Measurements from ENCODE around the gene C10orf105.

Gene C10orf105

DNA sequence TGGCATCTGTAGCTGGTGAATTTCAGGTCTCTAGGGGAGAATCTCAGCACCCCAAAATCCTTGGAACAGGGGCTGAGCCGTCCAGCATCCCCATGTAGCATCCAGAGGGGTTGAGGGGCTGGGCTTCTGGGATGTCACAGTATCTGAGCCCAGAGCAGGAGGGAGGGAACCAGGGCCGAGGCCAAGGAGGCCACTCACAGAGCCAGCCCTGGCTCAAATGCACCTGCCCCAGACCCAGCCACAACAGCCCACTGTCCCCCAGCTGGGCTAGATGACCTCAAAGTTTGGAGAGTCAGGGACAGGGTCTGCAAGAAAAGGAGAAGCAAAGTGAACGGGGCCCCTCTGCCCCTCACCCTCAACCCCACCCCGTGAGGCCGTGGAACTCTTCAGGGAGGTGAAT lies 31.4 kb upstream of the C10orf105 start:
- DNase-seq: no peak

GRCh38 chr10:71750124-71750841 lies 30.7 kb upstream of the C10orf105 start:
- DNase-seq: no peak

- DNase-seq: no peak
These were observed 29.8 kb upstream of the C10orf105 start for GRCh38 chr10:71749396-71749795.

DNA sequence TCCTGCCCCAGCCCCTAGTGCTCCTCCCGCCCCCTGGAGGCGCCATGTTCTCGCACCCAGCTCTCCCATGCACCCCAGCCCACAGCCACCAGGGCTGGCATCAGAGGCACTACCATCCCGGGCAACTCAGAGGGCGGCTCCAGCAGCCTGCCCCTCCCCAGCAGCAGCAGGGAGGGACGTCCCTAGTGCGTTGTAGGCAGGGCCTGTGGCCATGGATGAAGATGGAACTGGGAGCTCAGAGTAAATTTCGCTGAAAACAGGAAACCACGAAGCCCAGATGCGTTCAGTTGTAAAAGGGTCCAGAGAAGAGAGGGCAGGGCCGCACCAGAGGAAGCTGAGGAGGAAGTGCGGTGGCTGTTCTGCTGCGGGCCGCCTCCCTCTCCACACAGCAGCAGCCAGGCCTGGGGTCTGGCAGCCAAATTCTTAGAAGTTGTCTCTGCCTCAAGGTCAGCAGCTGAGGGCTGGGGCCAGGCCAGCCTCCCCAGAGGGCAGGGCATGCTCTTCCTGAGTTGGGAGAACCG lies 29.2 kb upstream of the C10orf105 start:
- DNase-seq: no peak

- DNase-seq: no peak
These were observed 28.3 kb upstream of the C10orf105 start for GRCh38 chr10:71747551-71748523.

GRCh38 chr10:71747039-71747531 lies 27.5 kb upstream of the C10orf105 start:
- DNase-seq: no peak

DNA sequence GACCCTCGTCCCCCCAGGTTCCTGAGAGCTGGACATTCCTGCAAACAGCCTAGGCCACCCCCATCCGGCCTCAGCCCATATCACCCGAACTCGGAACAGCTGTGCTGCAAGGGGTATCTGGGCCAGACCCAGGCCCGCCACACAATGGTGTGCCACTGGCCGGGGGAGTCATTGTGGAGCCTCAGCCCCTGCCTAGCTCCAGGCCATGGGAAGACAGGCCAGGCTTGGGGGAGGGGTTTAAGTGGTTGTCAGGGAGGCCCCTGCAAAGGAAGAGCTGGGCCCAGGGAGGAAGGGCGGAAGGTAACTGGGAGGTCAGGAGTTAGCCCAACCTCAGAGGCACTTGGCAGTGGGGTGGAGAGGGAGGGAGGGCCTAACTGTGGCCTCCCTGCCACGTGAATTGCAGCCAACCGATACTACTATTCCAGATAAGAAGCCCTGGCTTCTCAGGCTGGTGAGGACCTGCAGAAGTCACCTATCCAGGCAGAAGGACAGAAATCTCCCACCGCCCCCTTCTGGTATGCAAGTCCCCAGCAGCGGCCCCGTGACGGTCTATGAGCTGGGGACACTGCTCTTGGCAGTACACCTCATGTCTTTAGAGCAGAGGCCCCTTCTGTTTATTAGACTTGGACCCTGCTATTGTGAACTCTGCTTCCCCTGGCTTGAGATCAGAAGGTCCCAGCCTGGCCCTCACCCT lies 26.9 kb upstream of the C10orf105 start:
- no peak for DNase-seq

DNA sequence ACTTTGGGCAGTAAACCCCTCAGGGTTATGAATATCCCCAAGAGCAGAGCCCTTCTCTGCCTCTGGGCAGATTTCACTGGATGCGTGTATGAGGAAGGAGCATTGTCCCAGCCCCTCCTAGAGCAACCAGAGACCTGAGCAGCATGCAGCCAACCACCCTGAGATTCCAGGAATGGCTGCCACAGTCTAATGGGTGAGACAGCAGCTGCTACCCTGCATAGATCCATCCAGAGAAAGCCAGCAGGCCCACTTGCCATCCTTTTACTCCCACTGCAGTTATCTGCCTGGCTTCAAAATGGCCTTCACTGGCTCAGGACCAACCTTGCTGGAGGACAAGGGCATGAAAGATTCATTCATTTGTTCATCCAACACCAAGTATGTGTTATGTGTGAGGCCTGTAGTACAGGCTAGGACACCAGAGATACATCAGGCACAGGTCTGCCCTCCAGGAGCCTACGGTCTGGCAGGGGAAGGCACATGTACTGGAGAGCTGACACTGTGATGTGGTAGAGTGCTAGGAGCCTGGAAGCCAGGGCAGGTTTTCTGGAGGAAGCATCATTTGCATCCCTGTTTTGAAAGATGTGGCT lies 26.2 kb upstream of the C10orf105 start:
- DNase-seq: no peak

DNA sequence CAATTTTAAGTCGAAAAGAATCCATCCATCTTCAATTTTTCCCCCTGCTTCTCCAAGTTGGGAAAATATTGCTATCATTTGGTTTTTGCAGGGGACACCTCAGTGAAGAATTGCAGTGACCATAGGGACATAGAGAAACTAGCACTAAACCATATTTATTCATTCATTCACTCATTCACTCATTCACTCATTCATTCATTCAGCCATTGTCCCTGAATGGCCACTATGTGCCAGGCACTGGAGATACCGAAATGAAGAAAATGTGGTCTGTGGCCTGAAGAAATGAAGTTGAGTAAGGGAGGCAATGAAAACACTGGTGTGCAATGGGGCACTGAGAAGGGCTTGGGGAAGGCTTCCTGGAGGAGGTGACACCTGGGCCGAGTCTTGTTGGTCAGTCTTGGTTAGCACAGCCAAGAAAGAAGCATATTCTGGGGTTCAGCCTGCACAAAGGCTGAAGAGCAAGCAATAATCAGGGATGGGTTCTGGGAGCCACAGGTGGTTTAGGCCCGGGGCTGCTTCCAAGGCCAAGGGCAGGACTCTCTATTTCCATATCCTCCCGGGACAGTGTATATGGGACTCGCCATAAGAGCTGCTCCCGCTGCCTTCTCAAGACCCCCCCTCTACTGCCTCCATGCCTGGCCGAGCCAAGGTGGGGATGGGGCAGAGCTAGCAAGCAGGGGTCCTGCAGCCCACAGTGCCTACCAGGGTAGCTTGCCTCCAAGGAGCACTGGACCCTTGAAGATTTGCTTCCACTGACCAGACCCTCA lies 25.5 kb upstream of the C10orf105 start:
- no peak for DNase-seq

DNA sequence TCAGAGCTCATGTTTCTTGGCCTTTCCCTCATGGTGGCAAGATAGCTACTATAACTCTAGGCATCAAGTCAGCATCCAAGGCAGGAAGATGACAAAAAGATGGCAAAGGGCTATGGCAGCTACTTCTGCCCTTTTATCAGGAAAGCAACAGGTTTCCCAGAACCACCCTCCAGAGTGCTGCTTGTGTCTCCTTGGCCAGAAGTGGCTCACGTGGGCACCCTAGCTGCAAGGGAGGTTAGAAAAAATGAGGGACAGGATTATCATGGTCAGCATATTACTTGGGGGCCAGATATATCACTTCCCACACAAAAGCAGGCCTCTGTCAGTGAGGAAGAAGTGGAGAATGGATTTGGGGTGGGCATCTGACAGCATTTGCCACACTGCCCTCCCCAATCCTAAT lies 24.3 kb upstream of the C10orf105 start:
- no peak for DNase-seq

GRCh38 chr10:71743089-71743838 lies 23.7 kb upstream of the C10orf105 start:
- no peak for DNase-seq

- DNase-seq: no peak
These were observed 22.9 kb upstream of the C10orf105 start for GRCh38 chr10:71742301-71743088.

GRCh38 chr10:71741671-71742070 lies 22.1 kb upstream of the C10orf105 start:
- DNase-seq: no peak

- no peak for DNase-seq
These were observed 21.5 kb upstream of the C10orf105 start for GRCh38 chr10:71741029-71741428.

GRCh38 chr10:71740069-71740653 lies 20.6 kb upstream of the C10orf105 start:
- no peak for DNase-seq

- no peak for DNase-seq
These were observed 19.9 kb upstream of the C10orf105 start for GRCh38 chr10:71739358-71739900.

GRCh38 chr10:71737834-71738197 lies 18.2 kb upstream of the C10orf105 start:
- DNase-seq: no peak

DNA sequence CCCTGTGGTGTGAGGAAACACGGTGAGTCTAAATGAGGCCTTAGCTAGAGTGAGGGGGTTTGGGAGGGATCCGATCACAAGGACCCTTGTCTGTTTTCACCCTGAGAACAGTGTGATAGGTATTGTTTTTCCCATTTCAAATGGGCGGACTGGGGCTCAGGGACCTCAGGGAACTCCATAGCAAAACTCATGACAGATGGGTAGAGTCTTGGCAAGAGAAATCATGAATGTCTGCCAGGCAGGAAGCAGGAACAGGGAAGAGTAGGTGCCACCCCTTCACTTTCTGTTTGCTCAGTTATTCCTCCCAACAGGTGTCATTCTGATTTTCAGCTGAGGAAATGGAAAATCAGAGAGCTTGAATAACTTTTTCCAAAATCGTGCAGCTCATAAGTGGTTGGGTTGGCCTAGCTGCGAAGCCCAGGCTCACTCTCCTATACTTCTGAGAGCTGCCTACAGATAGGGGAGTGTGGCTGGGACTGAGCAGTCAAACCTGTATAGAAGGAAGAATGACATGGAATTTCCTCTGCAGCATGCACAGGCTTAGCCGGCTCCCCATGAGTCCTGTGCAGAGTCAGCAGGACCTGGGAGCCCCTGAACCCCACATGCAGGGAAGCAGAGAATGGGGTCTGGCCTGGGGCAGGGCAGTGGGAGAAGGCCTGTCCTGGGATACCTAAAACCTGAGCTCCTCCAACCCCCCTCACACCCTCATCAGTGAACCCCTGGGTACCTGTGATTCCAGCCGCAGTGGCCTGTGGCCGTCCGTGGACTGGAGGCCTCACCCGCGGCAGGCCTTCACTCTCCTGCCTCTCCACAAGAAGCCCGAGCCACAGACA lies 17.6 kb upstream of the C10orf105 start:
- no peak for DNase-seq

GRCh38 chr10:71736570-71736952 lies 17.0 kb upstream of the C10orf105 start:
- no peak for DNase-seq

All from NCI-H187 treated with DMSO at 0.1 percent for 48 hours (cell line).